K562 (cell line): ENCODE results near the gene YPEL1. TPM values are rescaled to one million over a fixed set of nuclear protein-coding genes. Genes with fewer than 3 reads are reported as not detected.

ENCODE experiments used
- EP300 ChIP-seq: IDR thresholded peaks from 2 replicates; pipeline ENCODE4 v1.6.1; 2012; ENCODE audit warnings: low read length, improper control_type of control experiment
- KLF13 ChIP-seq: fragments of 450-650 bp; IDR thresholded peaks from 2 replicates; pipeline ENCODE4 v1.6.1; 2016; ENCODE audit warnings: missing genetic modification characterization, low read depth, mild to moderate bottlenecking, missing compliant biosample characterization, moderate library complexity, borderline replicate concordance
- MXI1 ChIP-seq: IDR thresholded peaks from 2 replicates; pipeline ENCODE4 v1.6.1; 2011; ENCODE audit warnings: low read depth, mild to moderate bottlenecking, improper control_type of control experiment, low read length
- SIN3A ChIP-seq, 2 experiments: fragments of 150-350 bp in 1 of 2; IDR thresholded peaks; 2 replicates each; pipeline ENCODE4 v1.6.1; 2011 to 2016; ENCODE audit warnings: borderline replicate concordance in 2 of 2, low read depth in 2 of 2, low read length in 2 of 2, mild to moderate bottlenecking in 2 of 2, moderate library complexity in 2 of 2; ENCODE audit not compliant: control insufficient read depth in 1 of 2
- microRNA counts: library from miRNA; unstranded; fragments of <30 nt; microRNA quantifications from one replicate; lab custom pipeline; 2016
- microRNA-seq: library from miRNA; unstranded; fragments of <30 nt; microRNA quantifications from one replicate; pipeline ENCODE4, GENCODE V29; 2018; ENCODE audit warnings: borderline microRNAs expressed
- polyA plus RNA-seq, 8 experiments: library from polyadenylated mRNA; depleted of rRNA in 4 of 8; stranded (reverse) in 5 of 8; unstranded in 3 of 8; fragments of >200 nt; fragmentation: Nextera tagmentation in 2 of 8; fragmentation: Illumina TruSeq in 1 of 8; extraction: Ambion mirVana in 2 of 8; extraction: Trizol in 1 of 8; gene quantifications; 2 replicates each; pipeline versions ENCODE4 v1.2.1 to v1.2.3, GENCODE V29; 2011 to 2014; ENCODE audit warnings: inconsistent platforms in 1 of 8, missing spikeins in 1 of 8
- small RNA-seq: library from RNA; depleted of rRNA; stranded (forward); fragments of <200 nt; gene quantifications from one replicate; pipeline ENCODE3, GENCODE V24; 2014
- total RNA-seq, 7 experiments: library from RNA; depleted of rRNA in 6 of 7; stranded (reverse); fragments of >200 nt in 6 of 7; fragmentation: Illumina TruSeq in 2 of 7; extraction: Trizol in 2 of 7; gene quantifications; 2 replicates each; pipeline versions ENCODE4 v1.2.1 to v1.2.3, GENCODE V29; 2011 to 2021; ENCODE audit warnings: low replicate concordance in 1 of 7

Gene YPEL1
- total and polyA plus RNA-seq, 9 of the 15 experiments (the other 6 are each of a cell fraction or from before 2014, with no cell fraction given), result 0.07 to 2.2 (median 0.46) TPM

DNA sequence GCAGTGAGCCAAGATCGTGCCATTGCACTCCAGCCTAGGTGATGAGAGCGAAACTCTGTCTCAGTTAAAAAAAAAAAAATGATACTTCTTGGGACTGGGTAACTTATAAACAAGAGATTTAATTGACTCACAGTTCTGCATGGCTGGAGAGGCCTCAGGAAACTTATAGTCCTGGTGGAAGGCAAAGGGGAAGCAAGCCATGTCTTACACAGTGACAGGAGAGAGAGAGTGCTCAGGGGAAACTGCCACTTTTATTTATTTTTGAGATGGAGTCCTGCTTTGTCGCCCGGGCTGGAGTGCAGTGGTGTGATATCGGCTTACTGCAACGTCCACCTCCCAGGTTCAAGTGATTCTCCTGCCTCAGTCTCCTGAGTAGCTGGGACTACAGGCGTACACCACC, 85.3 kb downstream of the YPEL1 start (continued):
- TF ChIP-seq KLF13 (no peak), SIN3A (IDR thresholded peaks at IDR 0.05; ENCODE audit: borderline replicate concordance in 2 of 2, control insufficient read depth in 1 of 2, low read depth in 2 of 2, low read length in 2 of 2) (peak in 1 of 2 experiments; percentile 25; a peak in 1 of 4 replicates), MXI1 (0 out of 2 replicates have a peak, but pooled peaks have one; percentile 20), EP300 (0 out of 2 replicates have a peak, but pooled peaks have one; percentile 12)

MicroRNAs within 50 kb of the gene (microRNA counts, 767-probe panel; counts per million panel counts)
- microRNA hsa-miR-130b-3p (lab: Ali Mortazavi, UCI) (5,848 counts per million, percentile 94 among the panel's probes with 10 or more counts), microRNA hsa-miR-301b (lab: Ali Mortazavi, UCI) (4,261 counts per million, percentile 83 among the panel's probes with 10 or more counts)

Small RNA genes within 50 kb of the gene (microRNA-seq; reads per million reads assigned to microRNA genes)
- 26,738 reads per million, percentile 99 among the genes with 10 or more reads in this experiment for gene MIR130B
- gene MIR301B, result 371 reads per million, percentile 88 among the genes with 10 or more reads in this experiment

Small RNA genes within 50 kb of the gene (small RNA-seq; reads per million reads assigned to genes)
- gene MIR301B (421 reads per million, percentile 99 among the genes with 10 or more reads in this experiment), gene RN7SL280P (not detected)

Other genes with a start within 250 kb of the YPEL1 start
Only the 7 nearest of the 9 such genes appear.
- gene RIMBP3C, start 184.3 kb downstream of the YPEL1 start, total RNA-seq (2014; rRNA removed), result 0.65 and 0.77 TPM in 2 replicates
- gene RIMBP3C, start 184.3 kb downstream of the YPEL1 start, total RNA-seq (2014; rRNA removed; fragmentation: Illumina TruSeq; extraction: Trizol), result 0.06 and 0.15 TPM in 2 replicates
- gene RIMBP3C, start 184.3 kb downstream of the YPEL1 start, total RNA-seq (2015; rRNA removed; fragmentation: Illumina TruSeq; extraction: Trizol), result 0.25 and 0.34 TPM in 2 replicates
- gene RIMBP3C, start 184.3 kb downstream of the YPEL1 start, total RNA-seq (2021), result 0.89 and 0.98 TPM in 2 replicates
- 0.13 and 0.19 TPM in 2 replicates for gene RIMBP3C, start 184.3 kb downstream of the YPEL1 start, polyA plus RNA-seq (2011; rRNA removed)
- gene RIMBP3C, start 184.3 kb downstream of the YPEL1 start, polyA plus RNA-seq (2014; fragmentation: Illumina TruSeq; extraction: Trizol), result 0.09 and 0.26 TPM in 2 replicates
- not detected for gene RIMBP3C, start 184.3 kb downstream of the YPEL1 start, polyA plus RNA-seq (2014; fragmentation: Nextera tagmentation; extraction: Ambion mirVana)
- gene RIMBP3C, start 184.3 kb downstream of the YPEL1 start, polyA plus RNA-seq (2014; rRNA removed), result 0.17 TPM in 1 of 2 replicates, not detected in the other
- 215 and 275 TPM in 2 replicates for gene UBE2L3, start 168.1 kb downstream of the YPEL1 start, total RNA-seq (2014; rRNA removed)
- gene UBE2L3, start 168.1 kb downstream of the YPEL1 start, total RNA-seq (2014; rRNA removed; fragmentation: Illumina TruSeq; extraction: Trizol), result 285 and 298 TPM in 2 replicates
- 335 and 354 TPM in 2 replicates for gene UBE2L3, start 168.1 kb downstream of the YPEL1 start, total RNA-seq (2015; rRNA removed; fragmentation: Illumina TruSeq; extraction: Trizol)
- gene UBE2L3, start 168.1 kb downstream of the YPEL1 start, total RNA-seq (2021), result 240 TPM in 2 replicates
- gene UBE2L3, start 168.1 kb downstream of the YPEL1 start, polyA plus RNA-seq (2011; rRNA removed), result 206 and 218 TPM in 2 replicates
- gene UBE2L3, start 168.1 kb downstream of the YPEL1 start, polyA plus RNA-seq (2014; fragmentation: Illumina TruSeq; extraction: Trizol), result 493 and 580 TPM in 2 replicates
- gene UBE2L3, start 168.1 kb downstream of the YPEL1 start, polyA plus RNA-seq (2014; fragmentation: Nextera tagmentation; extraction: Ambion mirVana), result 100 to 1,000 TPM; 575 to 625 TPM
- 266 and 269 TPM in 2 replicates for gene UBE2L3, start 168.1 kb downstream of the YPEL1 start, polyA plus RNA-seq (2014; rRNA removed)
- 871 and 1,007 TPM in 2 replicates for gene YDJC, start 105.8 kb downstream of the YPEL1 start, total RNA-seq (2014; rRNA removed)
- 69.0 and 87.5 TPM in 2 replicates for gene YDJC, start 105.8 kb downstream of the YPEL1 start, total RNA-seq (2014; rRNA removed; fragmentation: Illumina TruSeq; extraction: Trizol)
- gene YDJC, start 105.8 kb downstream of the YPEL1 start, total RNA-seq (2015; rRNA removed; fragmentation: Illumina TruSeq; extraction: Trizol), result 164 and 196 TPM in 2 replicates
- gene YDJC, start 105.8 kb downstream of the YPEL1 start, total RNA-seq (2021), result 626 and 641 TPM in 2 replicates
- 203 and 277 TPM in 2 replicates for gene YDJC, start 105.8 kb downstream of the YPEL1 start, polyA plus RNA-seq (2011; rRNA removed)
- 106 and 159 TPM in 2 replicates for gene YDJC, start 105.8 kb downstream of the YPEL1 start, polyA plus RNA-seq (2014; fragmentation: Illumina TruSeq; extraction: Trizol)
- gene YDJC, start 105.8 kb downstream of the YPEL1 start, polyA plus RNA-seq (2014; fragmentation: Nextera tagmentation; extraction: Ambion mirVana), result 10 to 100 TPM; 13.5 to 23.5 TPM
- 707 and 732 TPM in 2 replicates for gene YDJC, start 105.8 kb downstream of the YPEL1 start, polyA plus RNA-seq (2014; rRNA removed)
- gene CCDC116, start 103.0 kb downstream of the YPEL1 start, total RNA-seq (2014; rRNA removed), result 9.3 and 13.6 TPM in 2 replicates
- gene CCDC116, start 103.0 kb downstream of the YPEL1 start, total RNA-seq (2014; rRNA removed; fragmentation: Illumina TruSeq; extraction: Trizol), result 2.1 and 2.8 TPM in 2 replicates
- 4.7 and 5.2 TPM in 2 replicates for gene CCDC116, start 103.0 kb downstream of the YPEL1 start, total RNA-seq (2015; rRNA removed; fragmentation: Illumina TruSeq; extraction: Trizol)
- gene CCDC116, start 103.0 kb downstream of the YPEL1 start, total RNA-seq (2021), result 11.3 and 15.6 TPM in 2 replicates
- 1.6 and 2.1 TPM in 2 replicates for gene CCDC116, start 103.0 kb downstream of the YPEL1 start, polyA plus RNA-seq (2011; rRNA removed)
- 6.3 and 8.9 TPM in 2 replicates for gene CCDC116, start 103.0 kb downstream of the YPEL1 start, polyA plus RNA-seq (2014; fragmentation: Illumina TruSeq; extraction: Trizol)
- gene CCDC116, start 103.0 kb downstream of the YPEL1 start, polyA plus RNA-seq (2014; fragmentation: Nextera tagmentation; extraction: Ambion mirVana), result 1 to 10 TPM; 1.6 to 2.3 TPM
- gene CCDC116, start 103.0 kb downstream of the YPEL1 start, polyA plus RNA-seq (2014; rRNA removed), result 7.1 and 8.6 TPM in 2 replicates
- gene SDF2L1, start 93.5 kb downstream of the YPEL1 start, total RNA-seq (2014; rRNA removed), result 894 and 989 TPM in 2 replicates
- 41.9 and 82.9 TPM in 2 replicates for gene SDF2L1, start 93.5 kb downstream of the YPEL1 start, total RNA-seq (2014; rRNA removed; fragmentation: Illumina TruSeq; extraction: Trizol)
- gene SDF2L1, start 93.5 kb downstream of the YPEL1 start, total RNA-seq (2015; rRNA removed; fragmentation: Illumina TruSeq; extraction: Trizol), result 135 and 153 TPM in 2 replicates
- 551 and 557 TPM in 2 replicates for gene SDF2L1, start 93.5 kb downstream of the YPEL1 start, total RNA-seq (2021)
- gene SDF2L1, start 93.5 kb downstream of the YPEL1 start, polyA plus RNA-seq (2011; rRNA removed), result 124 and 218 TPM in 2 replicates
- 33.8 and 82.2 TPM in 2 replicates for gene SDF2L1, start 93.5 kb downstream of the YPEL1 start, polyA plus RNA-seq (2014; fragmentation: Illumina TruSeq; extraction: Trizol)
- gene SDF2L1, start 93.5 kb downstream of the YPEL1 start, polyA plus RNA-seq (2014; fragmentation: Nextera tagmentation; extraction: Ambion mirVana), result 10 to 100 TPM; 15.1 to 34.8 TPM
- 666 and 827 TPM in 2 replicates for gene SDF2L1, start 93.5 kb downstream of the YPEL1 start, polyA plus RNA-seq (2014; rRNA removed)
- gene PPIL2, start 69.8 kb downstream of the YPEL1 start, total RNA-seq (2014; rRNA removed), result 174 and 195 TPM in 2 replicates
- gene PPIL2, start 69.8 kb downstream of the YPEL1 start, total RNA-seq (2014; rRNA removed; fragmentation: Illumina TruSeq; extraction: Trizol), result 104 and 115 TPM in 2 replicates
- gene PPIL2, start 69.8 kb downstream of the YPEL1 start, total RNA-seq (2015; rRNA removed; fragmentation: Illumina TruSeq; extraction: Trizol), result 170 and 172 TPM in 2 replicates
- 251 and 267 TPM in 2 replicates for gene PPIL2, start 69.8 kb downstream of the YPEL1 start, total RNA-seq (2021)
- gene PPIL2, start 69.8 kb downstream of the YPEL1 start, polyA plus RNA-seq (2011; rRNA removed), result 193 and 247 TPM in 2 replicates
- 250 and 261 TPM in 2 replicates for gene PPIL2, start 69.8 kb downstream of the YPEL1 start, polyA plus RNA-seq (2014; fragmentation: Illumina TruSeq; extraction: Trizol)
- 10 to 100 TPM; 13.2 to 28.8 TPM for gene PPIL2, start 69.8 kb downstream of the YPEL1 start, polyA plus RNA-seq (2014; fragmentation: Nextera tagmentation; extraction: Ambion mirVana)
- 268 and 298 TPM in 2 replicates for gene PPIL2, start 69.8 kb downstream of the YPEL1 start, polyA plus RNA-seq (2014; rRNA removed)
- 183 and 249 TPM in 2 replicates for gene MAPK1, start 131.9 kb upstream of the YPEL1 start, total RNA-seq (2014; rRNA removed)
- 319 and 370 TPM in 2 replicates for gene MAPK1, start 131.9 kb upstream of the YPEL1 start, total RNA-seq (2014; rRNA removed; fragmentation: Illumina TruSeq; extraction: Trizol)
- gene MAPK1, start 131.9 kb upstream of the YPEL1 start, total RNA-seq (2015; rRNA removed; fragmentation: Illumina TruSeq; extraction: Trizol), result 283 and 289 TPM in 2 replicates
- 464 and 475 TPM in 2 replicates for gene MAPK1, start 131.9 kb upstream of the YPEL1 start, total RNA-seq (2021)
- gene MAPK1, start 131.9 kb upstream of the YPEL1 start, polyA plus RNA-seq (2011; rRNA removed), result 381 and 575 TPM in 2 replicates
- gene MAPK1, start 131.9 kb upstream of the YPEL1 start, polyA plus RNA-seq (2014; fragmentation: Illumina TruSeq; extraction: Trizol), result 260 and 350 TPM in 2 replicates
- gene MAPK1, start 131.9 kb upstream of the YPEL1 start, polyA plus RNA-seq (2014; fragmentation: Nextera tagmentation; extraction: Ambion mirVana), result 10 to 100 TPM; 46.3 to 51.4 TPM
- gene MAPK1, start 131.9 kb upstream of the YPEL1 start, polyA plus RNA-seq (2014; rRNA removed), result 146 and 212 TPM in 2 replicates